HepG2 (cell line): ENCODE measurements around the gene SND1. TPM values are rescaled to one million over a fixed set of nuclear protein-coding genes. Genes with fewer than 3 reads are reported as not detected.
A peak's percentile ranks its signal among the peaks of the same experiment; 100 is the strongest.

Experiments used
- ELF1 ChIP-seq: sonication (generic); formaldehyde crosslinking; IDR thresholded peaks from 2 replicates; pipeline ENCODE4 v1.4.0; 2020; ENCODE audit warnings: missing genetic modification reagents
- ELF4 ChIP-seq: sonication (generic); formaldehyde crosslinking; IDR thresholded peaks from 2 replicates; pipeline ENCODE4 v1.5.0; 2020; ENCODE audit warnings: missing genetic modification reagents, mild to moderate bottlenecking, moderate library complexity, borderline replicate concordance
- GATAD2A ChIP-seq: IDR thresholded peaks from 2 replicates; pipeline ENCODE4 v1.6.1; 2016
- GLMP ChIP-seq: sonication (generic); formaldehyde crosslinking; IDR thresholded peaks from 2 replicates; pipeline ENCODE4 v1.9.0; 2021; ENCODE audit warnings: missing genetic modification reagents, mild to moderate bottlenecking, borderline replicate concordance
- IRX3 ChIP-seq: sonication (generic); formaldehyde crosslinking; IDR thresholded peaks from 2 replicates; pipeline ENCODE4 v1.8.1; 2023; ENCODE audit warnings: mild to moderate bottlenecking, low read depth, missing genetic modification reagents, borderline replicate concordance
- TCF7 ChIP-seq: sonication (generic); IDR thresholded peaks from 2 replicates; pipeline ENCODE4 v1.6.1; 2016; ENCODE audit warnings: antibody characterized with exemption, low read depth
- ZNF362 ChIP-seq: sonication (generic); formaldehyde crosslinking; IDR thresholded peaks from 2 replicates; pipeline ENCODE4 v1.4.0; 2020; ENCODE audit warnings: missing genetic modification reagents, mild to moderate bottlenecking, borderline replicate concordance
- ZNF441 ChIP-seq: sonication (generic); formaldehyde crosslinking; IDR thresholded peaks from 2 replicates; pipeline ENCODE4 v1.7.0; 2021; ENCODE audit warnings: missing genetic modification reagents, borderline replicate concordance
- ZNF570 ChIP-seq: sonication (generic); formaldehyde crosslinking; IDR thresholded peaks from 2 replicates; pipeline ENCODE4 v1.4.0; 2020; ENCODE audit warnings: mild to moderate bottlenecking, missing genetic modification reagents, borderline replicate concordance
- ZNF589 ChIP-seq: sonication (generic); formaldehyde crosslinking; conservative IDR thresholded peaks from 2 replicates; pipeline ENCODE4 v1.8.0; 2022; ENCODE audit warnings: mild to moderate bottlenecking, moderate library complexity, missing genetic modification reagents
- ZSCAN9 ChIP-seq: IDR thresholded peaks from 2 replicates; pipeline ENCODE4 v1.6.1; 2016; ENCODE audit warnings: borderline replicate concordance
- polyA plus RNA-seq, 8 experiments: library from polyadenylated mRNA; depleted of rRNA in 3 of 8; stranded (reverse) in 7 of 8; unstranded in 1 of 8; fragments of >200 nt; fragmentation: Illumina TruSeq in 4 of 8; extraction: Trizol in 4 of 8; gene quantifications; 2 replicates each; pipeline versions ENCODE4 v1.2.1 to v1.2.3, GENCODE V29; 2011 to 2016; ENCODE audit warnings: low read depth in 4 of 8, missing spikeins in 1 of 8, mixed read lengths in 1 of 8; ENCODE audit not compliant: insufficient read depth in 1 of 8
- total RNA-seq, 5 experiments: library from RNA; depleted of rRNA; stranded (reverse); fragments of >200 nt; fragmentation: Illumina TruSeq; extraction: Trizol; gene quantifications; 2 replicates each; pipeline ENCODE4 v1.2.3, GENCODE V29; 2016; ENCODE audit warnings: low read depth in 1 of 5
- TF ChIP-seq, protein P1 (sequence below), 2 experiments: sonication (generic) in 1 of 2; formaldehyde crosslinking in 1 of 2; IDR thresholded peaks; 2 replicates each; pipeline versions ENCODE4 v1.4.0 to v1.6.1; 2016 to 2020; ENCODE audit warnings: borderline replicate concordance in 1 of 2, low read depth in 1 of 2, mild to moderate bottlenecking in 1 of 2, missing genetic modification reagents in 1 of 2
- TF ChIP-seq, protein P2 (sequence below): sonication (generic); formaldehyde crosslinking; IDR thresholded peaks from 2 replicates; pipeline ENCODE4 v1.5.0; 2020; ENCODE audit warnings: mild to moderate bottlenecking, missing genetic modification reagents
- TF ChIP-seq, protein P3 (sequence below): sonication (generic); formaldehyde crosslinking; IDR thresholded peaks from 2 replicates; pipeline ENCODE4 v1.8.0; 2022; ENCODE audit warnings: missing genetic modification reagents, mild to moderate bottlenecking, inconsistent platforms, borderline replicate concordance

Gene SND1
- total and polyA plus RNA-seq, 2 of the 13 experiments (the other 11 are each of a cell fraction or from before 2014, with no cell fraction given), result 110 to 182 TPM

- TF ChIP-seq, protein P1, sequence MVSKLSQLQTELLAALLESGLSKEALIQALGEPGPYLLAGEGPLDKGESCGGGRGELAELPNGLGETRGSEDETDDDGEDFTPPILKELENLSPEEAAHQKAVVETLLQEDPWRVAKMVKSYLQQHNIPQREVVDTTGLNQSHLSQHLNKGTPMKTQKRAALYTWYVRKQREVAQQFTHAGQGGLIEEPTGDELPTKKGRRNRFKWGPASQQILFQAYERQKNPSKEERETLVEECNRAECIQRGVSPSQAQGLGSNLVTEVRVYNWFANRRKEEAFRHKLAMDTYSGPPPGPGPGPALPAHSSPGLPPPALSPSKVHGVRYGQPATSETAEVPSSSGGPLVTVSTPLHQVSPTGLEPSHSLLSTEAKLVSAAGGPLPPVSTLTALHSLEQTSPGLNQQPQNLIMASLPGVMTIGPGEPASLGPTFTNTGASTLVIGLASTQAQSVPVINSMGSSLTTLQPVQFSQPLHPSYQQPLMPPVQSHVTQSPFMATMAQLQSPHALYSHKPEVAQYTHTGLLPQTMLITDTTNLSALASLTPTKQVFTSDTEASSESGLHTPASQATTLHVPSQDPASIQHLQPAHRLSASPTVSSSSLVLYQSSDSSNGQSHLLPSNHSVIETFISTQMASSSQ (IDR thresholded peaks at IDR 0.05; ENCODE audit: low read depth), result 0 out of 2 replicates have a peak, but pooled peaks have one; percentile 47
- TF ChIP-seq, protein P1 (CRISPR knock-in tag; IDR thresholded peaks at IDR 0.05; ENCODE audit: borderline replicate concordance), result no peak
- TF ChIP-seq ELF4 (CRISPR knock-in tag) (no peak), GATAD2A (peak; percentile 42; the same call in 1 of the 2 replicates), ELF1 (CRISPR knock-in tag) (no peak), ZSCAN9 (no peak), ZNF362 (peak; percentile 53; the same call in 1 of the 2 replicates), ZNF589 (no peak), ZNF570 (no peak), IRX3 (no peak), TCF7 (0 out of 2 replicates have a peak, but pooled peaks have one; percentile 13), ZNF441 (CRISPR knock-in tag) (no peak), GLMP (CRISPR knock-in tag) (no peak)
- TF ChIP-seq, protein P2, sequence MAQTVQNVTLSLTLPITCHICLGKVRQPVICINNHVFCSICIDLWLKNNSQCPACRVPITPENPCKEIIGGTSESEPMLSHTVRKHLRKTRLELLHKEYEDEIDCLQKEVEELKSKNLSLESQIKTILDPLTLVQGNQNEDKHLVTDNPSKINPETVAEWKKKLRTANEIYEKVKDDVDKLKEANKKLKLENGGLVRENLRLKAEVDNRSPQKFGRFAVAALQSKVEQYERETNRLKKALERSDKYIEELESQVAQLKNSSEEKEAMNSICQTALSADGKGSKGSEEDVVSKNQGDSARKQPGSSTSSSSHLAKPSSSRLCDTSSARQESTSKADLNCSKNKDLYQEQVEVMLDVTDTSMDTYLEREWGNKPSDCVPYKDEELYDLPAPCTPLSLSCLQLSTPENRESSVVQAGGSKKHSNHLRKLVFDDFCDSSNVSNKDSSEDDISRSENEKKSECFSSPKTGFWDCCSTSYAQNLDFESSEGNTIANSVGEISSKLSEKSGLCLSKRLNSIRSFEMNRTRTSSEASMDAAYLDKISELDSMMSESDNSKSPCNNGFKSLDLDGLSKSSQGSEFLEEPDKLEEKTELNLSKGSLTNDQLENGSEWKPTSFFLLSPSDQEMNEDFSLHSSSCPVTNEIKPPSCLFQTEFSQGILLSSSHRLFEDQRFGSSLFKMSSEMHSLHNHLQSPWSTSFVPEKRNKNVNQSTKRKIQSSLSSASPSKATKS, result no peak
- TF ChIP-seq, protein P3, sequence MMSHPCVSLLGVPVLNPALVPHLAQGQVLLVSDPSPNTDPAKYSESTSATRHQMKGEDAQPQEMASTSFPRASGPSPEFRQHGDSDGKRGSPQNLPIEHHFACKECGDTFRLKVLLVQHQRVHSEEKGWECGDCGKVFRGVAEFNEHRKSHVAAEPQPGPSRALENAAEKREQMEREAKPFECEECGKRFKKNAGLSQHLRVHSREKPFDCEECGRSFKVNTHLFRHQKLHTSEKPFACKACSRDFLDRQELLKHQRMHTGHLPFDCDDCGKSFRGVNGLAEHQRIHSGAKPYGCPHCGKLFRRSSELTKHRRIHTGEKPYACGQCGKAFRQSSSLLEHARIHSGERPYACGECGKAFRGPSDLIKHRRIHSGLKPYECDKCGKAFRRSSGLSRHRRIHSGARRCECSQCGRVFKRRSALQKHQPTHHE (CRISPR knock-in tag), result no peak
Measured at GRCh38 chr7:127816354-127817190, 164.6 kb downstream of the SND1 start (continued).
